HUDEP-2 (cell line): ENCODE measurements around the gene PRSS22.

Experiments used
- DNase-seq, 76 experiments: peaks; one replicate each; lab custom pipeline; 2025; ENCODE audit not compliant: unreplicated experiment in 76 of 76; lab: John Stamatoyannopoulos, UW

Gene PRSS22, protein sequence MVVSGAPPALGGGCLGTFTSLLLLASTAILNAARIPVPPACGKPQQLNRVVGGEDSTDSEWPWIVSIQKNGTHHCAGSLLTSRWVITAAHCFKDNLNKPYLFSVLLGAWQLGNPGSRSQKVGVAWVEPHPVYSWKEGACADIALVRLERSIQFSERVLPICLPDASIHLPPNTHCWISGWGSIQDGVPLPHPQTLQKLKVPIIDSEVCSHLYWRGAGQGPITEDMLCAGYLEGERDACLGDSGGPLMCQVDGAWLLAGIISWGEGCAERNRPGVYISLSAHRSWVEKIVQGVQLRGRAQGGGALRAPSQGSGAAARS

DNA sequence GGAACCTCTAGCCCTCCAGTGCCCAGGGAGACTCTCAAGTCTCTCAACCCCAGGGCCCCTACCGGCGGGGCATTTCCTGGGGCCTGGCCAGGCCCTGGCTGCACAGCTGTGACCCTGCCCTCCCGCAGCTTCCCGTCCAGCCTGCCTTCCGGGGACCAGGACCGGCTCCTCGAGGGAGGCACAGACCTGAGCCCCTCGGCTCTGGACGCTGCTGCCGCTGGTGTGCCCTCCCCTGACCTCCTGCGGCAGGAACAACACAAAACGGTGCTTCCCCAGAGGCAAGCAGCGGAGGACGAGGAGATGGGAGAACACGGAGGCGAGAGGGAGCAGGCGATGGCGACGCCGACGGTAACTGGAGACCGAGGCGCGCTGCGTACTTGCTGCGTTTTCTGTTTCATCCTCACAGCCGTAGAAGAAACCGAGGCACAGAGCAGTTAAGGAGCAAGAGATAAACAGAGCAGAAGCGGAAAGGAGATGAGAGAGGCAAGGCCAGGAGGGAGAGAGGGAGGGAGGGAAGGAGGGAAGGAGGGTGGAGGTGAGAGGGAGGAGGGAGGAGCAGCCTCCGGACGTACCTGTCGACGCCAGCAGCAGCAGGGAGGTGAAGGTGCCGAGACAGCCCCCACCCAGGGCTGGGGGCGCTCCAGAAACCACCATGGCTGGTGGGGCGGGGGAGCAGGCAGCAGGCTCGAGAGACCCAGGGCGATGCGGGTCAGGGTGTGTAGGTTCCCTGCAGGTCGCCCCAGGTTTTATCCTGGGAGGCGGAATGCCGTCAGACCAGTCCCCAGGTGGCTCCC lies at the start of gene PRSS22:
TSS of gene PRSS22 (minus strand) at position 720 of the 794 bp plus-strand sequence. CDS start at position 654, 66 bp downstream.
- DNase-seq: no peak

GRCh38 chr16:2907084-2907753 lies 49.2 kb upstream of the PRSS22 start:
- peak in 46 of 76 experiments; percentile 3 to 55 (median 25) for DNase-seq

- DNase-seq: no peak
These were observed 48.0 kb upstream of the PRSS22 start for GRCh38 chr16:2905988-2906387.

DNA sequence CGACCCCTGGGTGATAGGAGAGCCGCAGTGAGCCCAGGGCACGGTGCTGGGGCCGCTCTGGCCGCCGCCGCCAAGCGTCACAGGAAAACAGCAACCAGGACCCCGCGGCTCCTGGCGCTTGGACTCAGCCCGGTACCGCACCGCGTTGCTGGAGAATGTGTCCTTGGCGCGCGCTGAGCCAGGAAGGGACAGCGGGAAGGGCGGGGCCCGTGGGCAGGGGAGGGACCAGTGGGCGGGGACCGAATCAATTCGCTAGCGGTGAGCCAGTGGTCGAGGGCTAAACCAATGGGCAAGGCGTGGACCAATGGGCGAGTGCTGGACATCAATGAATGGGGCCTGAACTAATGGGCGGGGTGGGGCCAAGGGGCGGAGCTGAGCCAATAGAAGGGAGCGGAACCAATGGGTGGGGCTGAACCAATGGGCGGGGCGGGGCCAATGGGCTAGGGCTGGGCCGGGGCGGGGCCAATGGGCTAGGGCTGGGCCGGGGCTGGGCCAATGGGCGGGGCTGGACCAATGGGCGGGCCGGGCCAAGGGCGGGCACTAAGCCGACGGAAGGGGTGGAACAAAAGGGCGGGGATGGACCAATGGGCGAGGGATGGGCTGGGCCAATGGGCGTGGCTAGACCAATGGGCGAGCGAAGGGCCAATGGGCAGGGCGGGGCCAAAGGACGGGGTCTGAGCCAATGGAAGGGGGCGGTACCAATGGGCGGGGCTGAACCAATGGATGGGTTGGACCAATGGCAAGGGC lies 47.4 kb upstream of the PRSS22 start:
- DNase-seq: peak; percentile 75 to 100 (median 99)

GRCh38 chr16:2904922-2905240 lies 46.9 kb upstream of the PRSS22 start:
- DNase-seq: peak in 3 of 76 experiments; percentile 26 to 68 (median 51)

- DNase-seq: peak in 73 of 76 experiments; percentile 22 to 88 (median 70)
These were observed 46.3 kb upstream of the PRSS22 start for GRCh38 chr16:2904100-2904921.

- no peak for DNase-seq
These were observed 44.6 kb upstream of the PRSS22 start for GRCh38 chr16:2902337-2903130.

- DNase-seq: no peak
These were observed 42.6 kb upstream of the PRSS22 start for GRCh38 chr16:2900526-2901075.

DNA sequence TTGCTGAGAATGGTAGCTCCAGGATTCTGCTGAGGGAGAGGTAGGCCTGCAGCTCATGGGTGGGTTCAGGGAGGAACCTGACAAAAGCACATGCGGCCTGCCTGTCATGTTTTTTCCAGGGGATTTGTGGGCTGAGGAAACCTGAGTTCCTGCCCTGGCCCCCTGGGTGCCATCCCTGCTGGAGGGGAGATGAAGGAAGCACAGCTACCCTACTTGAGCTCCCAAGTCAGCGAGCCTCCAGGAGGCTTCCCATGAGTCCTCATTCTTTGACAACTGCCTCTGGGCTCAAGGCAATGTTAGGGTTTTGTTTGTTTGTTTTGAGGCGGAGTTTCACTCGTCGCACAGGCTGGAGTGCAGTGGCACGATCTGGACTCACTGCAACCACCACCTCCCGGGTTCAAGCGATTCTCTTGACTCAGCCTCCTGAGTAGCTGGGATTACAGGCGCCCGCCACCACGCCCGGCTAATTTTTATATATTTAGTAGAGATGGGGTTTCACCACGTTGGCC lies 41.6 kb upstream of the PRSS22 start:
- DNase-seq: no peak

DNA sequence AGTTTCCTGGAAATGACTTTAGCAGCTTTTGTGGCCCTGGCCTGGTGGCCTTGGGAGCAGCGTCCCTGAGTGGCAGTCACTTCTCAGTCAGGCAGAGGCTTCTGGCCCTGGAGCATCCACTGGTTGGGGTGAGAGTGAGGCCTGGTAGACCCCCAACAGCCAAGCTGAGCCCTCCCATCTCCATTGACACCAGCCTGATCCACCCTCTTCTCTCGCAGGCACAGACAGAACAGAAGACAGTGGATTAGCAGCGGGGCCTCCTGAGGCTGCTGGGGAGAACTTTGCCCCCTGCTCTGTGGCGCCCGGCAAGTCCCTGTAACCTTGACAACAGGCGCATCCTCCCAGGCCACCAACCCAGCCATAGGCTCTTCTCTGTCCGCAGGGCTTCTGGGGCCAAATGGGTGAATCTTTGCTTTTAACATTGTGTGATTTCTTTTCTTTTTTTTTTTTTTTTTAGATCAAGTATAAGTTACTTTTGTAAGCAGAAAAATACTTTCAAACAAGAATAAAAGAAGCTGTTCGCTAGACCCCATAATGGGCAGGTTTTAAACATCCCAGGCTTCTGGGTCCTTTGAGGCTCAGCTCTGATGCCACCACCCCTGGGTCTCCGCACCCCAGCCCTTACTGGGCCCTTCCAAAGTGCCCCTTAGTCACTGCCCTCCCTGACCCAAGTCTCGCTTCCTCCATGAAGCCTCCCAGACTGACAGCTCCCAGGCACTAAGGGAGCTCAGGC lies 41.0 kb upstream of the PRSS22 start:
- DNase-seq: no peak

- DNase-seq: no peak
These were observed 39.1 kb upstream of the PRSS22 start for GRCh38 chr16:2897110-2897509.

GRCh38 chr16:2896480-2897010 lies 38.6 kb upstream of the PRSS22 start:
- DNase-seq: no peak

DNA sequence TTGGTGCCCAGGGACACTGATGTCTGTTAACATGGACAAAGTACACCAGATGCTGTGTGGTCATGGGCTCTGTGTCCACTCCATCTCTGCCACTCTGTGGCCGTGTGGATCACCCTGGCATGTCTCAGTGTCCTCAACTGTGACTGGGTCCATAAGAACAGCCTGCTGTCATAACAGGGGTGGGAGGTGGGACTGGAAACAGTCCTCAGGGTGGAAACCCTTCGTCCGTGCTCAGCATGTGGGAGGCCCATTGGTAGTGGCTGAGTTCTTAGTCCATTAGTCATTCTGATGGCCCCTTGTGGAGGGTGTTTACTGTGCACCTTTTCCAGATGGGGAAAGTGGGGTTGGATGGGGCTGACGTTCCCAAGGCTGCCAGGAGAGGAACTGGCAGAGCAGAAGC lies 37.8 kb upstream of the PRSS22 start:
- DNase-seq: no peak

DNA sequence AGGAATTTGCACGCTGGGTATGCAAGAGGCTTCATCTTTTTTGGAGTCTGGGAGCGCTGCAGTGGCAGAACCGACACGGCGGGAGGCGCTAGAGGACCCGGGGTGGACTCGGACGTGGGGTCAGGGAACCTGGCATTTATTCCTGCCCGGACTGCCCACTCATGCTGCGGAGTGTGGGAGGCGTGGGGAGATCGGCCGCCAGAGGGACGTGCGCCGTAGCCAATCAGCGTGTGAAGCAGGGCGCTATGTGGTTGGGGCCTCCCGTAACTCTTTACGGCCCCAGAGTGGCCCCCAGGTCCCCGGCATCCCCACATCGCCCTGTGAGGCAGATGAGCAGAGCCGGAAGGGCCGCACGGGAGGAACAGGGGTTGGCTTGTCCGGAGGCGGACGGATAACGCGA lies 36.3 kb upstream of the PRSS22 start:
- no peak for DNase-seq

- no peak for DNase-seq
These were observed 26.1 kb upstream of the PRSS22 start for GRCh38 chr16:2884041-2884451.

- DNase-seq: peak in 1 of 76 experiments; percentile 31
These were observed 25.5 kb upstream of the PRSS22 start for GRCh38 chr16:2883458-2883908.

GRCh38 chr16:2882650-2883457 lies 24.9 kb upstream of the PRSS22 start, which contains the start of gene FLYWCH2:
FLYWCH2 (plus strand) TSS chr16:2883215; CDS start chr16:2896450, 13,235 bp downstream.
- DNase-seq: peak in 75 of 76 experiments; percentile 78 to 99 (median 96)
